ENCODE results near the gene B9D2.

GRCh38 chr19:41350735-41351338 lies 13.1 kb downstream of the B9D2 start:
- TF ChIP-seq CTCF (IDR thresholded peaks at IDR 0.05; ENCODE audit: poor library complexity) (no peak), EZH2 (IDR thresholded peaks at IDR 0.05; ENCODE audit: borderline replicate concordance) (no peak)

Measured in hepatocyte (in vitro differentiated cells).